Activated naive CD8-positive, alpha-beta T cell treated with anti-CD3 and anti-CD28 coated beads for 36 hours (primary cell): ENCODE data around the gene ST6GALNAC1. TPM values are rescaled to one million over a fixed set of nuclear protein-coding genes. Genes with fewer than 3 reads are reported as not detected.
"Not testable (repeated sequence)": the region's sequence is repeated elsewhere in the genome, so short reads cannot be mapped to it uniquely, and the experiment has no call there.

Experiments used
- DNase-seq: peaks from one replicate; pipeline ENCODE4 v3.0.0; 2021
- H3K27ac Mint-ChIP-seq: one replicate; pipeline ENCODE4 v1.8.0; 2022; ENCODE audit warnings: mild to moderate bottlenecking, moderate library complexity, mixed read lengths
- H3K27me3 Mint-ChIP-seq: one replicate; pipeline ENCODE4 v1.8.0; 2022; ENCODE audit warnings: mild to moderate bottlenecking, mixed read lengths
- H3K36me3 Mint-ChIP-seq: one replicate; pipeline ENCODE4 v1.8.0; 2021; ENCODE audit warnings: mild to moderate bottlenecking, mixed read lengths
- H3K4me1 Mint-ChIP-seq: one replicate; pipeline ENCODE4 v1.8.0; 2021; ENCODE audit warnings: mixed read lengths
- H3K4me3 Mint-ChIP-seq: one replicate; pipeline ENCODE4 v1.8.0; 2022; ENCODE audit warnings: mild to moderate bottlenecking, moderate library complexity, mixed read lengths
- H3K9me3 Mint-ChIP-seq: one replicate; pipeline ENCODE4 v1.8.0; 2022; ENCODE audit warnings: mixed read lengths
- total RNA-seq, 2 experiments: library from RNA; stranded (reverse); gene quantifications; one replicate each; pipeline ENCODE4 v1.2.3, GENCODE V29; 2021

Gene ST6GALNAC1
- total RNA-seq, 2 experiments from 2014 or later, result not detected

DNA sequence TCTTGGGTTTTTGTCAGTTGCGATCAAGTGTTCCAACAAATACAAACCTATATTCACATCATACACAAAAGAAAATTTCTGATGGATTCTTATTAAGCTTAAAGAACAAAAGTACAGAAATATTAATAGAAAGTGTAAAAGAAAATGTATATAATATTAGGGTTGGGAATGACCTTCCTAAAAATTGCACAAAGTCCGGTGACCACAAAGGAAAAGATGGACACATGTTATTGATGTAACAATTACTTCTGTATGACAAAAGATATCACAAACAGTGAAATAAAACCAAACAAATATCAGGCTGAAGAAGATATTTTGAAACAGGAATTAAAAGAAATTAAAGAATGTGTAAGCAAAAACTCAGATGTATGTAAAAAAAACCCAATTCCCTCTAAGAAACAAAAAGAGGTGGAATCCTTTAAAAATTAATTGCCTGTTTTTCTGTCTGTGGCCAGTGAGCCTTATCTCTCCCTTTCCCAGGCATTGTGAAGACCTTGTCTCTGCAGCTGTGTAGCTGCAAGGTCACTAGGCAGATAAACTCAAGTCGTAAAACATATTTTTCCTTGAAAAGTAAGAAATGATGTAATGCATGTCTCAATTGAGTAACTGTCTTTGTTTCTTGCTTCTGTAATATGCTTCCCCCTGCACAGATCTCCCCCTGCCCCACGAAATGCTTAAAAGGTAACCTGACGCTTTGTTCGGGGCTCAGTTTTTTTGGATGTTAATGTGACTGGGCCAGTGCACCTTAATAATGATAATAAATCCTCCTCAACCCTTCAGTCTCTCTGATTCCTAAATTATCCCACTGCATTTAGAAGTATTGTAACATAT, 2.8 kb downstream of the ST6GALNAC1 start:
- no peaks in the 10 kb centered on the region for H3K36me3 Mint-ChIP-seq
- no peak for DNase-seq
- H3K27me3 Mint-ChIP-seq, result no peaks in the 10 kb centered on the region
- no peak overlapping the region for H3K27ac Mint-ChIP-seq
- H3K4me3 Mint-ChIP-seq, result no peak overlapping the region
- H3K9me3 Mint-ChIP-seq, result no peaks in the 10 kb centered on the region
- peaks cover 17% of the 10 kb centered on the region for H3K4me1 Mint-ChIP-seq

DNA sequence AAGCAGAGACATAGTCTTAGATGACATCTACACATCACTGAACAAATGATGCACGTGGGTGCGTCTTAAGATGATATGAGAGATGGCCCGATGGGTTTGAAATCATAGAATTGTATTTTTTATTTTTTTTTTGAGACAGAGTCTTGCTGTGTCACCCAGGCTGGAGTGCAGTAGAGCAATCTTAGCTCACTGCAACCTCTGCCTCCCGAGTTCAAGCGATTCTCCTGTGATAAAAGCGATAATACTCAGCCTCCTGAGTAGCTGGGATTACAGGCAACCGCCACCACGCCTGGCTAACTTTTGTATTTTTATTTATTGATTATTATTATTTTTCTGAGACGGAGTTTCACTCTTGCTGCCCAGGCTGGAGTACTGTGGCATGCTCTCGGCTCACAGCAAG, 5.3 kb downstream of the ST6GALNAC1 start:
- H3K4me3 Mint-ChIP-seq, result no peak overlapping the region
- no peak for DNase-seq
- no peaks in the 10 kb centered on the region for H3K36me3 Mint-ChIP-seq
- H3K9me3 Mint-ChIP-seq, result no peaks in the 10 kb centered on the region
- H3K27ac Mint-ChIP-seq, result no peak overlapping the region
- H3K4me1 Mint-ChIP-seq, result peaks cover 8% of the 10 kb centered on the region
- H3K27me3 Mint-ChIP-seq, result no peaks in the 10 kb centered on the region

DNA sequence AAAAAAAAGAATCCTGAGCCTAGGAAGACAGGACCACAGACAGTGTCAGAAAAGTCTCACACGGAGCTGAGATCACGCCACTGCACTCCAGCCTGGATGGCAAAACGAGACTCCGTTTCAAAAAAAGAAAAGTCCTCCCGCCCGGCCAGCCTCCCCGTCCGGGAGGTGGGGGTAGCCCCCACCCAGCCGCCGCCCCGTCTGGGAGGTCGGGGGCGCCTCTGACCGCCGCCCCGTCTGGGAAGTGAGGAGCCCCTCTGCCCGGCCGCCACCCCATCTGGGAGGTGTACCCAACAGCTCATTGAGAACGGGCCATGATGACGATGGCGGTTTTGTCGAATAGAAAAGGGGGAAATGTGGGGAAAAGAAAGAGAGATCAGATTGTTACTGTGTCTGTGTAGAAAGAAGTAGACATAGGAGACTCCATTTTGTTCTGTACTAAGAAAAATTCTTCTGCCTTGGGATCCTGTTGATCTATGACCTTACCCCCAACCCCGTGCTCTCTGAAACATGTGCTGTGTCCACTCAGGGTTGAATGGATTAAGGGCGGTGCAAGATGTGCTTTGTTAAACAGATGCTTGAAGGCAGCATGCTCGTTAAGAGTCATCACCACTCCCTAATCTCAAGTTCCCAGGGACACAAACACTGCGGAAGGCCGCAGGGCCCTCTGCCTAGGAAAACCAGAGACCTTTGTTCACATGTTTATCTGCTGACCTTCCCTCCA, 6.9 kb downstream of the ST6GALNAC1 start:
- not testable (repeated sequence) for H3K36me3 Mint-ChIP-seq, H3K4me1 Mint-ChIP-seq, DNase-seq, H3K27ac Mint-ChIP-seq, H3K27me3 Mint-ChIP-seq, H3K4me3 Mint-ChIP-seq, H3K9me3 Mint-ChIP-seq

DNA sequence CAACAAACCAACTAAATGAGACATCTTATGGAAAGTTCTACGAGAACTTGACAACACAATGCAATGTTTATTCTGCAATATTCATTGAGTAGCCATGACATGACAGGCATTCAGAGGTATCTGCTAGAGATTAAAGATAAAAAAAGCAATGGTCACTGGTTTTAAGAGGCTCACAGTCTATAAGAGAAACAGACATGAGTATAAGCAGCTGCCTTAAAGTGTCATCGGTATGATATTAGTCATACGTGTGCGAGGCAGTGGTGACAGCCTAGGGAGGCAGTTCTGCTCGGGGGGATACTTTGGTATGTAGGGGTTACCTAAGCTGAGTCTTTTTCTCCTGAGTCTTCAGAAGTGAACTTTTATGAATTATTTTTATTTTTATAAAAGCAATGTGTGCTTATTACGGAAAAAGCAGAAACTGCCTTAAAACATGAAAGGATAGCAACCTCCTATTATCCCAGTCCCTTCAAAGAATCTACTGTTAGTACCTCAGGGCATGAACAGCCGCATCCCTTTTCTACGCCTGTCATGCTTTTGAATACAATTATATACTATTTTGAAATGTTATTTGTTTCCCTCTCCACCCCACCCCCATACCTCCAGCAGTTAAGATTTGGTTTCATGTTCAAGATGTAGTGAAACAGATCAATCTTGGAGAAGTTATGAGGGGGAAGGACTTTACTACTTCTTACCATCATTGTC, 7.7 kb downstream of the ST6GALNAC1 start:
- Mint-ChIP-seq H3K27ac (no peak overlapping the region), H3K36me3 (no peaks in the 10 kb centered on the region), H3K4me1 (no peaks in the 10 kb centered on the region), H3K9me3 (no peaks in the 10 kb centered on the region), H3K4me3 (no peak overlapping the region), H3K27me3 (no peaks in the 10 kb centered on the region)
- DNase-seq, result no peak

DNA sequence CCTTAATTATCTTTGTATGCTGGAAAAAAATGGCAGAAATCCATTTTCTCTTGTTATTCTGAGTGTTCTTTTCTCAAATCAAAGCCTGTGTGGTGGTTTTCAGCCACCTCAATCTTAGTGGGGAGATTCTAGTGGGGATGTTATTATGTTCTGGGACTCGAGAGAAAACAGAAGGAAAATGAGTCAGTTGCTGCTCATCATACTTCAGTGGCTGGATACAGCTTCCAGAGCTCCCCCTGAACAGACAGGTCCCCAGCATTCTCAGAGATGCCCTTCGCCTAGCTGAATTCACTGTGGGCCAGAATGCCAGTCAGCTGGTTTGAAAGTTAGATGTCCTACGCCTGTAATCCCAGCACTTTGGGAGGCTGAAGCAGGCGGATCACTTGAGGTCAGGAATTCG, 8.5 kb downstream of the ST6GALNAC1 start:
- no peaks in the 10 kb centered on the region for H3K9me3 Mint-ChIP-seq
- H3K36me3 Mint-ChIP-seq, result no peaks in the 10 kb centered on the region
- no peak for DNase-seq
- no peak overlapping the region for H3K27ac Mint-ChIP-seq
- H3K4me1 Mint-ChIP-seq, result no peaks in the 10 kb centered on the region
- no peak overlapping the region for H3K4me3 Mint-ChIP-seq
- H3K27me3 Mint-ChIP-seq, result no peaks in the 10 kb centered on the region

DNA sequence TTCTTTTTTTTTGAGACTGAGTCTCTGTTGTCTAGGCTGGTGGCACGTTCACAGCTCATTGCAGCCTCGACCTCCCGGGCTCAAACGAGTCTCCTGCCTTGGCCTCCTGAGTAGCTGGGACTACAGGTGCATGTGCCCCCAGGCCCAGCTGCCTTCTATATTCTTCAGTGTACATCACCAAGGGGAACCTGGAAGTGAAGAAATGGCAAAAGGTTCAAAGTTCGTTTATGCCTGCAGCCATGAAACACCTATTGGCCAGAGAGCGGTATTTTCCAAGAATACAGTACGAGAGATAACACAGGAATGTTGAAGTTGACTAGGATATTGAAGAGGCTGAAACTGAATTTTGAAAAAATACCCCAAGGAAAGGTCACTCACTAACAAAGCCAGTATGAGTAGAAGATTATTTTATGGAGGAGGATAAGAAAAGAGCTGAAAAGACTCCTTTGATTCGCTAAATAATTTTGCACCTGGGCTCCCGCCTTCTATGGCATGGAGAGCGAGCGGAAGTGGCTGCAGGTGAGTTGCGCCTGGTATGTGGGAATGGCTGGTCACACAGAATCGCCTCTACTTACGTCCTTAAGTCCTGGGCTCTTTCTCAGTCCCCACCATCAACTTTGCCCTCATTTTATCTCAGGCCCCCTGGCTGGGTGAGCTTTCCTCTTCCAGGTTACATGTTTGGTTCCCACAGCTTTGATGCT, 9.8 kb downstream of the ST6GALNAC1 start:
- no peaks in the 10 kb centered on the region for H3K4me1 Mint-ChIP-seq
- no peak overlapping the region for H3K27ac Mint-ChIP-seq
- H3K27me3 Mint-ChIP-seq, result no peaks in the 10 kb centered on the region
- no peak for DNase-seq
- no peaks in the 10 kb centered on the region for H3K9me3 Mint-ChIP-seq
- no peak overlapping the region for H3K4me3 Mint-ChIP-seq
- no peaks in the 10 kb centered on the region for H3K36me3 Mint-ChIP-seq

DNA sequence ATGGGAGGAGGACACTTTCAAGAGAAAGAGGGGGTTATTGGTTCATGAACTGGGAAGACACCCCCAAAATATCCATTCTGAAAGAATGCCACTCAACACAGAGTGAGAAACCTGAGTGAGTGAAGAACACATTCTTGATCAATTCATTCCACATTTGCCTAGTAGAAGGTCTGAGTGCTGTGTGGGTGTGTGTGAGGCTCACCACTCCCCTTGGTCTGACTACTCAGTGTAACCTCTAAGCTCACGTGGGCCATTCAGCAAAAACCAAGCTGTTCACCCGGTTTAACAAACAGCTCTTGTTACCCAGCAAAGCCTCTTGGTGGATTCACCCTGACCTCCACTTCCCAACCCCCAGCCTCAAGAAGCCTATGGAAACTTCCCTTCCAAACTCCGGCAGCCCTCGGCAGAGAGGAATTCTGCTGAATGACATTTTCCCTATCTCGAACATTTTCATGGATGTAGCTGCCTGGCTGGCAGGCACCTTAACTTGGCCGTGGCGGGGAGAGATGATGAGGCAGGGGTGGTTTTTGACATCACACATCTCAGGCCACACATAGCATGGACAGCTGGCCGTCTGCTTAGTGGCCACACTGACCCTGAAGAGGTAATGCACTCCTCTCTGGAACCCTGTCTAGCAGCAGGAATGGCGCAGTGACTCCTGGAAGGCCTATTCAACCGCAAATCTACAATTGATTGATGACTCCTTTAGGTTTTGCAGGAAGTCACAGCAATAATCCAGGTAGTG, 11.6 kb downstream of the ST6GALNAC1 start:
- Mint-ChIP-seq H3K27ac (no peak overlapping the region), H3K4me1 (no peaks in the 10 kb centered on the region), H3K4me3 (no peak overlapping the region), H3K27me3 (no peaks in the 10 kb centered on the region), H3K9me3 (no peaks in the 10 kb centered on the region), H3K36me3 (no peaks in the 10 kb centered on the region)
- no peak for DNase-seq

DNA sequence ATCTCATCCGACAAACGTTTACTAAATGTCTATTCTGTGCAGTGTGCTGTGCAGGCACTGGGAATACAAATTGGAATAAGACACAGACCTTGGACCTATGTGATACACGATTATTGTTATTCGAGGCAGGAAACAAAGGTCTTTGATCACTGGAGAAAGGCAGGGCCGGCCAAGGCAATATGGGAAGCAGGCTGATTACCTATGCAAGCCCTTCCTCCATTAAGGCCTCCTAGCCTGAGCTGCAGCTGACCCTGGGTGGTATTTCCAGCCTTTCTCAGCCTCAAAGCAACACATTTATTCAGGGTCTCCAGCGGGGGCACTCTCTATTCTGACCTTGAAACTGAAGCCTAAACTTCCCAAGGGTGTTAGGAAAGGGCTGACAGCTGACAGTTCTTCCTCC, 13.4 kb downstream of the ST6GALNAC1 start:
- Mint-ChIP-seq H3K27ac (no peak overlapping the region), H3K4me3 (no peak overlapping the region), H3K4me1 (no peaks in the 10 kb centered on the region), H3K9me3 (no peaks in the 10 kb centered on the region), H3K36me3 (no peaks in the 10 kb centered on the region), H3K27me3 (no peaks in the 10 kb centered on the region)
- no peak for DNase-seq

DNA sequence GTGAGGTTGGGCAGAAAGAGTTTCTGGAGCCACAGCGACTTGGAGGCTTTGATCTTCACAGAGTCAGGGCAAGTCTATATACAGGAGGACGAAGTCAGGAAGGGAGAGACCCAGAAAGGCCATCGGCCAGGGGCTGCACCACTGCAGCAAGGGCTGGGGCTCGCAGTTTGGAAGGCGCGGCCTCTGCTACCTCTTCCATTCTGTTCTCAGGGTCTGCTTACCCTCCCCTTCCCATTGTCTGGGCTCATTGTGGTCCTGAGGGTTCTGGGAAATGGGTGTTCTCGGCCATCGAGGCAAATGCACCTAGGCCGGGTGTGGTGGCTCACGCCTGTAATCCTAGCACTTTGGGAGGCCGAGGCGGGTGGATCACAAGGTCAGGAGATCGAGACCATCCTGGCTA, 16.0 kb downstream of the ST6GALNAC1 start:
- H3K9me3 Mint-ChIP-seq, result no peaks in the 10 kb centered on the region
- H3K4me1 Mint-ChIP-seq, result peaks cover 3% of the 10 kb centered on the region
- H3K36me3 Mint-ChIP-seq, result no peaks in the 10 kb centered on the region
- no peak for DNase-seq
- no peak overlapping the region for H3K27ac Mint-ChIP-seq
- H3K4me3 Mint-ChIP-seq, result no peak overlapping the region
- H3K27me3 Mint-ChIP-seq, result no peaks in the 10 kb centered on the region

DNA sequence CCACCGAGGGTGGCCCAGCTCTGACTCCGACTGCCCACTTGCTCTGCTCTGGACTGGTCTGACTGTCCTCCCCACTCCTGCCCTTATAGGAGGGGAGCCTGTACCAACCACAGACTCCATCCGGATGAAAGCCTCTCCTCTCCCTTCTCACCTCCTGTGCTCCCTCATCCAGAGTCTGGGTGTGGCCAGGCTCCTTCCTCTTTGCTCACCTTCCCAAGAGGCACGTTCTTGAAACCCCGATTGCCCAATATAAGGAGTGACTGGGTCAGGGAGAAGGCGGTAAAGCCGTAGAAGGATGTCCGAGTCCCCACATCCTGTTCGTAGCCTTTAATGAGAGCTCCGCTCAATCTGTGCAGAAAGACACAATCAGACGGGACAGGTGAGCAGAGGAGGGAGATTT, 17.1 kb downstream of the ST6GALNAC1 start:
- H3K4me1 Mint-ChIP-seq, result peaks cover 3% of the 10 kb centered on the region
- H3K27me3 Mint-ChIP-seq, result no peaks in the 10 kb centered on the region
- no peak overlapping the region for H3K27ac Mint-ChIP-seq
- H3K4me3 Mint-ChIP-seq, result no peak overlapping the region
- no peaks in the 10 kb centered on the region for H3K36me3 Mint-ChIP-seq
- DNase-seq, result no peak
- H3K9me3 Mint-ChIP-seq, result no peaks in the 10 kb centered on the region

DNA sequence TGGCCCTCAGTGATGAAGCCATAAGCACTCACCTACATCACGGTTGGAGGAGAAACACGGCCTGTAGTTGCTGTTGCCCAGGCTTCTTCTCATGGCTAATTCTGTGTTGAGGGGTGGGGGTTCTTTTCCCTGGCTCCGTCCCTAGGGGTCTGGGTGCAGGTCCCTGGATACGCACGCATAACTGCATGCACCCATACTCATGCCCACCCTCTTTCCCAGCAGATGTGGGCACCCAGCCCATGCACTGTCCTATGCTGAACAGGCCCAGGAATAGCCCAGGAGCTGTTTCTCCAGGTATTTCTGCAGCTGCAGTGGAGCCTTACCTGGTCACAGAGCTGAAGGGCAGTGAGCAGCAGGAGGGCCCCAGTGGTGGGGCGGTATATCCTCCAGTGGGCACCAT, 18.1 kb downstream of the ST6GALNAC1 start:
- no peak overlapping the region for H3K27ac Mint-ChIP-seq
- no peak for DNase-seq
- peaks cover 3% of the 10 kb centered on the region for H3K4me1 Mint-ChIP-seq
- no peak overlapping the region for H3K4me3 Mint-ChIP-seq
- no peaks in the 10 kb centered on the region for H3K9me3 Mint-ChIP-seq
- H3K36me3 Mint-ChIP-seq, result no peaks in the 10 kb centered on the region
- no peaks in the 10 kb centered on the region for H3K27me3 Mint-ChIP-seq

DNA sequence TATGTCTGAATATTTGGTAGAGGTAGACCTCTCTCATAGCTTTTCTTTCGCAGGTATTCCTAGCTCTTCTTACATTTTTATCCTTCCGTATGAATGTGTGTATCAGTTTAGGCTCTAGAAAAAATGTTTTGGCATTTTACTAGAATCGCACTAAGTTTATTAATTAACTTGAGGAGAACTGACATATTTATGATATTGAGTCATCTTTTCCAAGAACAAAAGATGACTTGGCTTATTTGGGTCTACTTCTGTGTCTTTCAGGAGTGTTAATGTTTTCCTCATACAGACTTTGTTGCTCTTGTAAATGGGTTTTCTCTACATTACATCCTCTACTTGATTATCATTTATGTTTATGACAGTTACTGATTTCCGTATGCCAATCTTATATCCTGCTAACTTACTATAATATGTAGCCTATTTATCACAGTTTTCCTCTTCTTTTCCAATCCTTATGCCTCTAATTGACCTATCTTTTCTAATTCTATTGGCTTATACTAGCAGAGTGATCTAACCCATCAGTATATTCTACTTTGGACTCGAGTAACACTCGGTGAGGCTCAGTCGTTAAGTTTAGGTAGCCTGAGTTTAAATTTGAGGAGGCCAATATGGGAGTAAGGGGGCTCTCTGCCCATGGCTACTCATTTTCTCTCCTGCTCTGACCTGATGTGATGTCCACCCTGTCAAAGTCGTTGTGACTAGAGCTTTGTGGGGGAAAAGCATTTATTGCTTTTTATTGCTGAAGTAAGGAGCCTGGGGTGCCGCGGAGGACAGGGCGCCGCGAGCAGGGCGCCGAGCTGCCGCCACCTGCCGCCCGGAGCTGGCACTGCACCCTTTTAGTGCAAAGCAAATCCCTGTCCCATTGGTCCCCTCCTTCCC, 20.0 kb downstream of the ST6GALNAC1 start:
- Mint-ChIP-seq H3K27ac (no peak overlapping the region), H3K27me3 (no peaks in the 10 kb centered on the region), H3K36me3 (no peaks in the 10 kb centered on the region), H3K9me3 (no peaks in the 10 kb centered on the region), H3K4me3 (no peak overlapping the region), H3K4me1 (peaks cover 3% of the 10 kb centered on the region)
- peak; percentile 75 for DNase-seq

DNA sequence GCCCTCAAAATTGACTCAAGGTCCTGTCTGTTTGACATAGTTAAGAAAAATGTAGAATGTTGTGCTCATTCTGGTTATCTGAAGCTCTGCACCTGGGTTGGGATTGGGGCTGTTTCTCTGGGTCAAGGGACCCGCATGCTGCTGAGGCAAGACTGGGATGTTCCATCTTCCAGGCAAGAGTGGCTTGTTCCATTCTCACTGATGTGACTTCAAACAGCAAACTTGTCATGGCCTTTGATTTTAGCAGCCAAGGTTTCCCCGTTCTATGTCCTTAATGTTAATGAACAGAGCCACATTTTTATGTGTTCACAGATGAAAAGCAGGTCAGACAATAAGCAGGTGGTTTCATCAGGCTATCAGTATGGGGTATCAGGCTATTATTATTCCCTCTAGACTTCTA, 25.7 kb downstream of the ST6GALNAC1 start:
- no peak overlapping the region for H3K27ac Mint-ChIP-seq
- no peak overlapping the region for H3K4me3 Mint-ChIP-seq
- H3K4me1 Mint-ChIP-seq, result peaks cover 4% of the 10 kb centered on the region
- H3K36me3 Mint-ChIP-seq, result no peaks in the 10 kb centered on the region
- H3K27me3 Mint-ChIP-seq, result no peaks in the 10 kb centered on the region
- DNase-seq, result no peak
- H3K9me3 Mint-ChIP-seq, result peaks cover 2% of the 10 kb centered on the region
